Suppressor macrophage treated with lipopolysaccharide for 1 hour (primary cell): ENCODE measurements around the gene CNMD.

ENCODE experiments used
- DNase-seq, 3 donors: peaks; one replicate each; pipeline ENCODE4 v3.0.0-alpha.2; 2020 to 2022

CNMD gene

GRCh38 chr13:52677823-52678222 is 61.8 kb downstream of the CNMD start:
- no peak for DNase-seq

DNA sequence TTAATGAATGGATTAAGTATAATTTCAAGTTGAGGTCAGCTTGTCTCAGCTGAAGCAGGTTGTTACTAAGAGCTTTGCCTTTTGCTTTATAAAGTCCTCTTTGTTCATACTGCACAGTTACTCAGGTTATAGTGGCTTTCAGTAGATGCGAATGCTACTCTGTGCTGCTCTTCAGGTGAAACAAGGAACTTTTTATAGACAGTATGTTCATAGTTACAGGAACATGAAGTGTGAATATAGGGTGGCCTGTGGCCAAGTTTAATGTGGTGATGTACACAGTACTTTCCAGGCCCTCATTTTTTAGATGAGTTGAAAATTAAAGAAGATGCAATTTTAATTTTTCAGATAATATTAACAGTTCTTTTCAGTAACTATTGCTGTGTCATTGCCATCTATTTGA is 66.2 kb downstream of the CNMD start:
- DNase-seq, result no peak

DNA sequence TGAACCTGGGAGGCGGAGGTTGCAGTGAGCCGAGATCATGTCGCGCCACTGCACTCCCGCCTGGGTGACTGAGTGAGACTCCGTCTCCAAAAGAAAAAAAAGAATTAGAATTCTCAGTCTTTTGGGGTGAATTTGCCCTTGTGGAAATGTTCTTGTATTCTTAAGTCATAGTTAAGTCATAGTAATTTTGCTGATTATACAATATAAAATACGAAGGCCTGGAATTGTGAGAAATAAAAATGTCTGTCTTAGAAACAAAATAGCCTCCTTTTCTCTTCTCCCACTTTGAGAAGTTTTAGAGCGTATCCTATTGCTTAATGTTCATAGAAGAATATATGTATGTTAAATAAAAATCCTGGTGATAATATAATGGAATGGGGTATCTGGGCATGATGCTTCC is 68.9 kb downstream of the CNMD start:
- DNase-seq, result no peak

DNA sequence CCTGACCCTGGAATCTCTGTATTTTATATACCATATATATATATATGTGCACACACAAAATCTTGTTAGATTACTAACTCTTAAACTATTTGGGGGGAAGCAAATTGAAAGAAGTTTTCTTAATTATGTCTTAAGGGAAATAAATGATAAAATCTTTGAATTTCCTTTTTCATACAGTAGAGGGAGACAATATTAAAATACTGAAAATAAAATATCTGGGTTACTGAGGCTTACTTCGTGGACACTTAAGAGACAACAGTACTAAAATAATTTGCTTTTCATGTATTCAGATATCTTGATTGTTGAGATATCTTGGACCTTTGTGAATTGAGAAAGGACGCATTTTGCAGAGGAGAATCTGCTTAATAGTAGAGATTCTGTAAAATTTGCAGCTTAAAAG is 69.9 kb downstream of the CNMD start:
- DNase-seq, result no peak

DNA sequence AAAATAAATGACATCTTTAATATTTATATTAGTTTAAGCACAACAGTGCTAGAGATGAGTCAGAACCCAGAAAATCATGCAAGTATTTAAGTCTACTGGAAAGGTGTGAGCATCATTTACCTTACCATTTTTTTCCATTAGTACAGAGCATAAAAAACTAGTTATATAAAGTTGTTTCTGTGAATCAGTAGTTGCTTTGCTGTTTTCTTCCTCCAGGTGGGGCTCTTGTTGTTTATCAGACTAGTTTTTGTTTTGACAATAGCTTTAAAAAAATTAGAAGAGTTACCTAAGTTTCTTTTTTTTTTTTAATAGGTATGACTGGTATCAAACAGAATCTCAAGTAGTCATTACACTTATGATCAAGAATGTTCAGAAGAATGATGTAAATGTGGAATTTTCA is 74.3 kb downstream of the CNMD start:
- peak; percentile 23 to 55 (median 45) for DNase-seq

GRCh38 chr13:52664272-52664671 is 75.3 kb downstream of the CNMD start:
- DNase-seq, result no peak

- DNase-seq, result no peak
These were observed 80.3 kb downstream of the CNMD start for GRCh38 chr13:52659340-52659739.
